B cell (primary cell): Measurements from ENCODE around the gene NCOA4. TPM values are rescaled to one million over a fixed set of nuclear protein-coding genes. Genes with fewer than 3 reads are reported as not detected.

Source experiments
- ATAC-seq: fragments of 200-7000 bp; cut with Tn5 transposase; one replicate; pipeline ENCODE4 v1.10.0; 2021; ENCODE audit warnings: low read depth, mild to moderate bottlenecking, moderate number of reproducible peaks, moderate library complexity
- CTCF ChIA-PET: fragments of 350-600 bp; sonication (Branson Sonifier 250); formaldehyde crosslinking; loops from one replicate; lab custom pipeline; 2021; ENCODE audit warnings: antibody characterized with exemption, inconsistent platforms; lab: Charles Lee
- POLR2A ChIA-PET: fragments of 350-600 bp; sonication (Branson Sonifier 250); formaldehyde crosslinking; loops from one replicate; lab custom pipeline; 2021; ENCODE audit warnings: antibody characterized with exemption; lab: Charles Lee
- DNase-seq: peaks from one replicate; pipeline ENCODE4 v3.0.0; 2013
- H2AFZ ChIP-seq: 2 replicates; pipeline ENCODE4 v1.6.1; 2012; ENCODE audit warnings: mild to moderate bottlenecking, low read depth, low read length; ENCODE audit not compliant: insufficient read depth, poor library complexity, severe bottlenecking
- H3K27ac ChIP-seq, 2 donors: 1 replicate in 1 of 2; 2 replicates in 1 of 2; pipeline ENCODE4 v1.5.1; 2012 to 2013; ENCODE audit warnings: low read length in 2 of 2, mild to moderate bottlenecking in 2 of 2, moderate library complexity in 1 of 2
- H3K27me3 ChIP-seq, 4 experiments: fragments of 200-600 bp in 1 of 4; sonication (generic) in 1 of 4; replicated peaks in 1 of 4; 1 replicate in 2 of 4; 2 replicates in 2 of 4; pipeline versions ENCODE4 v1.6.1 to v1.7.0; 2013 to 2016; ENCODE audit warnings: low read length in 3 of 4, mild to moderate bottlenecking in 2 of 4, mixed read lengths in 1 of 4, moderate library complexity in 1 of 4; ENCODE audit not compliant: insufficient read depth in 4 of 4, control insufficient read depth in 3 of 4; ENCODE audit errors: control extremely low read depth in 1 of 4
- H3K36me3 ChIP-seq, 2 experiments: replicated peaks in 1 of 2; 1 replicate in 1 of 2; 2 replicates in 1 of 2; pipeline versions ENCODE4 v1.6.1 to v1.7.1; 2013; ENCODE audit warnings: low read length in 1 of 2; ENCODE audit not compliant: insufficient read depth in 2 of 2, control insufficient read depth in 1 of 2; ENCODE audit errors: control extremely low read depth in 1 of 2, extremely low read depth in 1 of 2
- H3K4me1 ChIP-seq, 2 donors: fragments of 200-600 bp in 1 of 2; sonication (generic) in 1 of 2; 1 replicate in 1 of 2; 2 replicates in 1 of 2; pipeline versions ENCODE4 v1.5.1 to v1.6.1; 2013 to 2017; ENCODE audit warnings: low read length in 2 of 2; ENCODE audit not compliant: control insufficient read depth in 2 of 2, insufficient read depth in 2 of 2
- H3K4me2 ChIP-seq: replicated peaks from 2 replicates; pipeline ENCODE3; 2012; ENCODE audit warnings: mild to moderate bottlenecking, low read depth, low read length; ENCODE audit not compliant: poor library complexity, severe bottlenecking
- H3K4me3 ChIP-seq, 5 experiments: fragments of 200-600 bp in 1 of 5; sonication (generic) in 1 of 5; 1 replicate in 3 of 5; 2 replicates in 2 of 5; pipeline versions ENCODE4 v1.5.1 to v1.7.0; 2011 to 2016; ENCODE audit warnings: low read length in 4 of 5, mild to moderate bottlenecking in 4 of 5, low read depth in 2 of 5, control low read depth in 1 of 5, moderate library complexity in 1 of 5; ENCODE audit not compliant: insufficient read depth in 1 of 5; ENCODE audit errors: control extremely low read depth in 1 of 5, extremely low read depth in 1 of 5
- H3K79me2 ChIP-seq: fragments of 200-600 bp; sonication (generic); one replicate; pipeline ENCODE4 v1.6.0; 2016; ENCODE audit warnings: low read length; ENCODE audit not compliant: control insufficient read depth, insufficient read depth
- H3K9ac ChIP-seq: fragments of 200-600 bp; sonication (generic); 2 replicates; pipeline ENCODE4 v1.6.1; 2017; ENCODE audit warnings: mild to moderate bottlenecking, low read length, moderate library complexity
- H3K9me3 ChIP-seq, 3 donors: one replicate each; pipeline versions ENCODE4 v1.6.1 to v1.7.1; 2013; ENCODE audit warnings: low read length in 2 of 3; ENCODE audit not compliant: control insufficient read depth in 2 of 3, insufficient read depth in 1 of 3; ENCODE audit errors: control extremely low read depth in 1 of 3
- H4K20me1 ChIP-seq: 2 replicates; pipeline ENCODE4 v1.6.0; 2012; ENCODE audit warnings: mild to moderate bottlenecking, low read length; ENCODE audit not compliant: insufficient read depth, control insufficient read depth, poor library complexity, severe bottlenecking
- H3K27ac Mint-ChIP-seq: one replicate; pipeline ENCODE4 v1.8.0; 2021; ENCODE audit warnings: mixed read lengths
- H3K27me3 Mint-ChIP-seq: one replicate; pipeline ENCODE4 v1.8.0; 2021; ENCODE audit warnings: mixed read lengths
- H3K4me1 Mint-ChIP-seq: one replicate; pipeline ENCODE4 v1.8.0; 2021; ENCODE audit warnings: mixed read lengths
- H3K4me3 Mint-ChIP-seq: one replicate; pipeline ENCODE4 v1.8.0; 2021; ENCODE audit warnings: mixed read lengths
- H3K9me3 Mint-ChIP-seq: one replicate; pipeline ENCODE4 v1.8.0; 2022; ENCODE audit warnings: mixed read lengths; ENCODE audit not compliant: insufficient read depth
- EZH2 ChIP-seq: IDR thresholded peaks from 2 replicates; pipeline ENCODE4 v1.6.1; 2012; ENCODE audit warnings: borderline replicate concordance, low read depth, mild to moderate bottlenecking, moderate library complexity, low read length; ENCODE audit not compliant: insufficient read depth, poor library complexity, severe bottlenecking
- WGBS: methylation state at CpG from one replicate; pipeline ENCODE4 v1.1.5; 2013; ENCODE audit warnings: missing lambda C conversion rate; ENCODE audit not compliant: insufficient coverage; 5-methylcytosine and 5-hydroxymethylcytosine counted together
- intact Hi-C: fragments of 100-400 bp; cut with micrococcal nuclease; formaldehyde crosslinking; loops from one replicate; pipeline ENCODE4 v1.10.0; 2022
- polyA plus RNA-seq: library from polyadenylated mRNA; depleted of rRNA; stranded (reverse); fragments of >200 nt; gene quantifications from 2 replicates; pipeline ENCODE4 v1.2.3, GENCODE V29; 2012
- total RNA-seq, 2 donors: library from RNA; stranded (reverse); fragments of 120-200 nt in 1 of 2; gene quantifications; 1 replicate in 1 of 2; 2 replicates in 1 of 2; pipeline versions ENCODE4 v1.2.3 to v1.2.4, GENCODE V29; 2013 to 2022
- TF ChIP-seq, protein P1 (sequence below): fragments of 200-600 bp; IDR thresholded peaks from one replicate; pipeline ENCODE4 v1.8.0; 2022; ENCODE audit warnings: antibody characterized with exemption, mild to moderate bottlenecking

Gene NCOA4
- total and polyA plus RNA-seq, 2 donors (not counting 1 experiment from before 2014, with no cell fraction given), result 27.1 to 69.7 TPM

GRCh38 chr10:46016811-46017210 is 13.6 kb downstream of the NCOA4 start:
- ATAC-seq, result no peak
- POLR2A ChIA-PET, result no interaction called here
- no CpG with 5 or more reads among the region's 1 CpG for WGBS

DNA sequence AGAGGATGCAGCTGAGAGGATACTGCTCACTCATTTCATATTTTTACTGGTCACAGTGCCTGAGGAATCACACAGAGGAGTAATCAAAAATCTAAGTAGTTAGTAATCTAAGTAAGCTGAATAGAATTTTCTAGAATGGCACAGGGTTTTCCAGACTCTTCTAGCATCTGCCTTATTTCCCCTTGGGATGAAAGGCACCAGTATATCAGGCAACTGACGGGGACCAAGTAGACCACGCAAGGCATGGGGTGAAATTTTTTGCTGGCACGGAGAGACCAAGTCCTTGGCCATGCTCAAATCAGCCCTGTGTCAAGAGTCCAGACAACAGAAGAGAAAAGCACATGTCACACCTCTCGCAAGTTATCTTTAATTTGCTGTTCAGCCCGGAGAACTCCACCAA is 14.2 kb downstream of the NCOA4 start:
- TF ChIP-seq, protein P1, sequence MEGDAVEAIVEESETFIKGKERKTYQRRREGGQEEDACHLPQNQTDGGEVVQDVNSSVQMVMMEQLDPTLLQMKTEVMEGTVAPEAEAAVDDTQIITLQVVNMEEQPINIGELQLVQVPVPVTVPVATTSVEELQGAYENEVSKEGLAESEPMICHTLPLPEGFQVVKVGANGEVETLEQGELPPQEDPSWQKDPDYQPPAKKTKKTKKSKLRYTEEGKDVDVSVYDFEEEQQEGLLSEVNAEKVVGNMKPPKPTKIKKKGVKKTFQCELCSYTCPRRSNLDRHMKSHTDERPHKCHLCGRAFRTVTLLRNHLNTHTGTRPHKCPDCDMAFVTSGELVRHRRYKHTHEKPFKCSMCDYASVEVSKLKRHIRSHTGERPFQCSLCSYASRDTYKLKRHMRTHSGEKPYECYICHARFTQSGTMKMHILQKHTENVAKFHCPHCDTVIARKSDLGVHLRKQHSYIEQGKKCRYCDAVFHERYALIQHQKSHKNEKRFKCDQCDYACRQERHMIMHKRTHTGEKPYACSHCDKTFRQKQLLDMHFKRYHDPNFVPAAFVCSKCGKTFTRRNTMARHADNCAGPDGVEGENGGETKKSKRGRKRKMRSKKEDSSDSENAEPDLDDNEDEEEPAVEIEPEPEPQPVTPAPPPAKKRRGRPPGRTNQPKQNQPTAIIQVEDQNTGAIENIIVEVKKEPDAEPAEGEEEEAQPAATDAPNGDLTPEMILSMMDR, result no peak
- TF ChIP-seq EZH2, result no peak
- ChIA-PET POLR2A (no interaction called here), CTCF (interaction anchor here (3.7 kb wide), 1 partner anchor 13 kb away, joined by 20 read pairs; no protein-coding TSS in a partner anchor)
- H3K4me1 Mint-ChIP-seq, result peaks cover 37% of the 10 kb centered on the region
- no peak overlapping the region for H3K9ac ChIP-seq
- ATAC-seq (no peak), DNase-seq (no peak)
- H3K9me3 Mint-ChIP-seq, result no peaks in the 10 kb centered on the region
- H2AFZ ChIP-seq, result no peak overlapping the region
- H3K9me3 ChIP-seq, result no peaks in the 10 kb centered on the region
- 96% methylated on average over 5 of the region's 5 CpGs for WGBS
- H3K27ac ChIP-seq, result no peak overlapping the region
- H3K27me3 ChIP-seq, result no peaks in the 10 kb centered on the region
- H3K27ac Mint-ChIP-seq, result no peak overlapping the region
- intact Hi-C loops, result no loop called here
- no peak overlapping the region for H3K4me3 Mint-ChIP-seq
- peaks cover 21 to 22% of the 10 kb centered on the region in 2 donors for H3K4me1 ChIP-seq
- no peak overlapping the region for H3K4me3 ChIP-seq
- H3K4me2 ChIP-seq, result no peak overlapping the region
- H3K79me2 ChIP-seq, result peaks cover 56% of the 10 kb centered on the region
- no peaks in the 10 kb centered on the region for H3K27me3 Mint-ChIP-seq
- H4K20me1 ChIP-seq, result peaks cover 60% of the 10 kb centered on the region
- H3K36me3 ChIP-seq, result peaks cover 11 to 51% of the 10 kb centered on the region in 2 experiments

More at GRCh38 chr10:46016811-46017210, 13.6 kb downstream of the NCOA4 start:
- H3K9ac ChIP-seq, result no peak overlapping the region
- peaks cover 66% of the 10 kb centered on the region for H4K20me1 ChIP-seq
- H3K27ac ChIP-seq, result no peak overlapping the region
- Mint-ChIP-seq H3K4me3 (no peak overlapping the region), H3K27me3 (no peaks in the 10 kb centered on the region), H3K9me3 (no peaks in the 10 kb centered on the region), H3K4me1 (peaks cover 41% of the 10 kb centered on the region), H3K27ac (no peak overlapping the region)
- no peak overlapping the region for H3K4me3 ChIP-seq
- CTCF ChIA-PET, result interaction anchor here (3.7 kb wide), 1 partner anchor 12 kb away, joined by 20 read pairs; no protein-coding TSS in a partner anchor
- H2AFZ ChIP-seq, result no peak overlapping the region
- H3K79me2 ChIP-seq, result peaks cover 62% of the 10 kb centered on the region
- intact Hi-C loops, result no loop called here
- no peaks in the 10 kb centered on the region for H3K27me3 ChIP-seq
- H3K4me2 ChIP-seq, result no peak overlapping the region
- DNase-seq, result no peak
- TF ChIP-seq EZH2, result no peak
- TF ChIP-seq, protein P1, result no peak
- H3K36me3 ChIP-seq, result peaks cover 11 to 47% of the 10 kb centered on the region in 2 experiments
- H3K4me1 ChIP-seq, result peaks cover 21 to 22% of the 10 kb centered on the region in 2 donors
- no peaks in the 10 kb centered on the region for H3K9me3 ChIP-seq
